Inflammatory macrophage treated with lipopolysaccharide for 1 hour (primary cell): ENCODE results near the gene GAREM1.
"Not testable (repeated sequence)": the region's sequence is repeated elsewhere in the genome, so short reads cannot be mapped to it uniquely, and the experiment has no call there.

ENCODE experiments used
- DNase-seq, 2 donors: peaks; one replicate each; pipeline ENCODE4 v3.0.0-alpha.2; 2020 to 2022

The GAREM1 gene

DNA sequence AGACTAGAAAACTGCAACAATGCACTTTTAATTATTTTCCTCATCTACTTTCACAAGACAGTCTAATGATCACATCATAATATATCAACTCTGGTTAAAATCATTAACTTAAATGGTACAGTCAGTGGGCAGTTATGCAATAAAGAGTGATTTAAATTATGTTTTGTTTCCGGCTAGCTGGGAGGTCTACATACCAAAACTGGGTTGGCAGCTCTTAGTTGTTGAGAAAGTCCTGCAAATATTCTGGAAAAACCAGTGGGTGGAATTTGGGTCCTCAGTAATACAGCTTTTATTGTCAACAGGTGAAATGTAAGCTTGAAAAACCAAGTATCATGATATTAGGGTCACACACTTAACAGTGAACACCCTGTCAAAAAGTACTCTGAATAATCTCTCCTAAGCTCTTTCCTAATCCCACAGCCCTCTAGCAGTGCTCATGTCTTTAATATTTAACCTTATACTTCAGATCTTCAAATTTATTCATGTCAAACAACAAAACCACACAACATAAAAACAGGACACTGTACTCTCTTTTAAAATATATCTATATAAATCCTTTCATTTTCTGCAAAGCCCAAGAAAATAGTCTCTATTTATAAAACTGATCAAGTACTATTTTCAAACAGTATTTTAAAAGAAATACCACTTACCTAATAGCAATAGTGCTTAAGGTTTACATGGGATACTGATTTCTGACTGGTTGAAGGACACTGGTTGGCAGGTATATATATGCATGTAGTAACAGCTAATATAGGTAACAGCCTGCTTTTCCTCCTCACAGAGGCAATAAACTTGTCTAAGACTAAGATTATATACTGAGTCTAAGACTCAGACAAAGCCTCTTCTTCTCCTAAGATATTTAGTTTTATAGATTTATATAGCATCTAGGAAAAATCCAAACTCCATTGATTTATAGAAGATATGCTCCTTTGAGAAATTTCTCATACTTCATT is 103.8 kb downstream of the GAREM1 start:
- DNase-seq = no peak

DNA sequence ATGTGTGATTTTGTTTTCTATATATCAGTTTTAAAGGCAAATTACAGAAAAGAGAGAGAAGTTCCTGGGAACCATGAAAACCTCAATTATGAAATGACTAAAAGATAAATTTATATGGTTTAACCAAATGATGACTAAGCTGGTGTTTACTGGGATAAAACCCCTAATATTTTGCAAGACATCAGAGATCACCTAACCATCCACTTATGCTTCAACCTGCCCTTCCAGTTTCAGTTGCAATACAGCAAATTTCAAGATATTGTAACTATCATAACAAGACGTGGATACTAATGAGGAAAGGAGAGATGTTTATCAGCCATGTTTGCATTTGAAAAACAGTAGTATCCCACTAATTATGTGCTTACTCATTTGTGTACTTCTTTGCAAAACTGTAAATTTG is 108.2 kb downstream of the GAREM1 start:
- no peak for DNase-seq

DNA sequence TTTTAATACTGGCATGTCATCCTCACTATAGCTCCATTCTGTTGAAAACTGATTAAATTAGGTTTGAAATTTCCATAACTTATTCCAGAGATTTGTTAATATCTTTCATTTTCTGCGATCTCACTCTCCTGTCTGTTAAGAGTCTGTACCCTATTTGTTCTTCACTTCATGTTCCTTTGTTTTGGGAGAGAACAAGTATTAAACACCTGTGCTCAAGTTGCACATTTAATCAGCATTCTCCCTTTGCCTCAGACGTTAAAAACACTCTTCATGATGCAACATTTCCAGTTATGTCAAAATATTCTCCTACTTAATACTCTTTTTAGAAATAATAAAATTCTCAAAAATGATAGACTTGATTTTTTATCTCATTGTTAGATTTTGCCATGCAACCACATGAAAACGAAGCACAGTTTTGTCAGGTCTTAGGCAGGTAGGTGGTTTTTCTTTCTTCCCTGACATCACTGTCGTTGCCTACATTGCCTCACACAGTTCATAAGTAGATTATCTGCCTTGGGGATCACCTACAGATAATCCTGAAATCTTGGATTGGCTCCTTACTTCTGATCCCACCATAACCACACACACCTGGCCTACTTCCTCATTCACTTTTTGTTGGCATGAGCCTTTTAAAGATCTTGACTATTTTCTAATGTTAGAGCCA is 109.9 kb downstream of the GAREM1 start:
- no peak for DNase-seq

DNA sequence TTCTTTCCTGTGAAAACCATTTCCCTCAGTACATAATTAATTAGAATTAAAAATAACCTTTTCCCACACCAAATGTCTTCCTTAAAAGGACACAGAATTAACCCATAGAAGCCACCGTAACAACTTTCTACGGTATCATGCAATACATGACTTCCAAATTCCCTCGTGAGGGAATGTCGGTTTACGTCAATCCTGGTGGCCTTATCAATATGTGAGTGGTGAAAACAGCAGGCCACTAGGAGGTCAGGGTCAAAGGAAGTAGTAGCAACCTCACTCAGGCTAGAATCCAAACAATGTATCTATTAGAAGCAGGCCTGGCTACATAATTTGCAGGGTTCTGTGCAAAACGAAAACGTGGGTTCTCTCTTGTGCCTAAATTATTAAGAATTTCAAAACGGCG is 112.2 kb downstream of the GAREM1 start:
- DNase-seq = no peak

DNA sequence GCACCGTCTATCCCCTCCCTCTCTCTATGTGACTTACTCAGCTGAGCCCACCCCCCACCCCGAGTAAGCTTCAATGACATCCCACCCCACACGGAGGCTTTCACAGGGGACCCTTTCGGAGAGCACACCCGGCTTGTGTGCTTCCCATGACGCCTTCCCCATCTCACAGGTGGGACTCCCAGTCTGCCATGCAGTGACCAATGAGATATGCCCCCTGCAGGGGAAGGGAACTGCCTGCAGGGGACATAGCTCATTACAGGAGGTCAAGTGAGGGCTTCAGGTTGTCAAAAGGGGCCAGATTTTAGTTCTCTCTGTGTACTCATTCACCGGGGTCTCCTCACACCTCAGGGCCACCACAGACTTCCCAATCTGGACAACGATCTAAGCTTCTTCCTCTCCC is 112.6 kb downstream of the GAREM1 start:
- DNase-seq = no peak

DNA sequence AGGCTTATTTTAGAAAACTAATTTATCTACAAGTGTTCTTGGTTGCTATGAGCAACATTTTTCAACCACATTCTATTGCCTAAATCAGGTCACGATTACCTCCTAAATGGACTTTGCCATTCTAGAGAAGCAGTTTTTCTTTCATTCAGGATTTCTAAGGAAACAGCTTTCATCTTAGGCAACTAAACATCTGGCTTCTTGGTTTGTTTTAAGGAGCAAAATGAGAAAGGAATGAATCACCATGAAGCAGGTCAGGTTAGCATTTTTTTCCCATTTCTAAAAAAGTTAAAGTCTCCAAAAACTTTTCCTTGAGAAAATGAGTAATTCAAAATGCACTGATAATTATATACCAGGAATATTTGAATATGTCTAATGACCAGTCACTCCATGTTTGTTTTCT is 114.8 kb downstream of the GAREM1 start:
- DNase-seq = no peak

DNA sequence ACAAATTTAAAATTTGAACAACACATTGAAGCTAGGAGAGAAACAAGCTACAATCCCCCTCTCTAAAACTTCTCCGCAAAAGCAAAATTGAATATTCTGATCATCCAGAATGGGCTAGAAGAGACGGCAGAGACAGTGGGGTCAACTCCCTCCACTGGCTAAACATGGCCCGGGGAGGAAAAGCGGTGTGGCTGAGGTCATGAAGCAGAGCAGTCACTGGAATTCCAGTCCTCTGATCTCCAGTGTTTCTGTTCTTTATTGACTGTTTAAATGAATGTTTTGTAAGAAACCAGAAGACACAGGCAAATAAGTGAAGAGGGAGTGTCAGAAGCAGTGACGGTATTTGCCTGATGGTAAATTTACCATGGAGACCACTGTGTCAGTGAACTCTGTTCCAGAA is 116.2 kb downstream of the GAREM1 start:
- no peak for DNase-seq

DNA sequence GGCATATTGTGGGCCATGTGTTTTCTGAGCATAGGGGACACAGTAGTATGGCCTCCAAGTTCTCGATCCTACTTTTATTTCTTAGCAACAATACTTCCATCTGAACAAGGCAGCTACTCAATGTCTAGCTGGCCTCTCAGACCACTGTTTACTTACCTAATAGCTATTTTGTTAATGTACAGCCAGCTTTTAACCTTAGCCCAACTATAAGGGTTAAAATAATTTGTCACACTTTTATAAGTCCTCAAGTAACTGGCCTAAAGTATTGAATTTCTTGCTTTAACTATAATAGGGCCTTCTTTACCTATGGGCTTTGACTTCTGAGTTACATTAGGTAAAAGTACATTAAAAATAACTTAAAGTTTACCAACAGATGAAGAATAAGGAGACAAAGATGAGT is 117.4 kb downstream of the GAREM1 start:
- no peak for DNase-seq

DNA sequence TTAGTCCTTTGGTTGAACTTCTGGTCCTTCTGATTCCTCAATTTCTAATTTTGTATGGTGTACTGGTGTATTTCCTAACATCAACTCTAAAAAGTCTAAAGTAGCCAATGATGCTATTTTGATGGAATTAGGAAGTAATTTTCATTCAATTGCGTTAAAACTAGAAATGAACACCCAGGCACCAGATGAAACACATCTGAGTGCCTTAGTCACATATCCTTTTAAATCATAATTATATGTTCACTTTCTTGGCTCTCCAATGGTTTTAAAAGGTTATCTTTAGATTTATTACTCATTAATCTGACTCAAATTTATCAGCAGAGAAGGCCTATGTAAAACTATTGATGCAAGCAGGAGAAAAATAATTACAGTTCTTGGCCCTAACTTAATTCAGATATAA is 119.7 kb downstream of the GAREM1 start:
- no peak for DNase-seq

DNA sequence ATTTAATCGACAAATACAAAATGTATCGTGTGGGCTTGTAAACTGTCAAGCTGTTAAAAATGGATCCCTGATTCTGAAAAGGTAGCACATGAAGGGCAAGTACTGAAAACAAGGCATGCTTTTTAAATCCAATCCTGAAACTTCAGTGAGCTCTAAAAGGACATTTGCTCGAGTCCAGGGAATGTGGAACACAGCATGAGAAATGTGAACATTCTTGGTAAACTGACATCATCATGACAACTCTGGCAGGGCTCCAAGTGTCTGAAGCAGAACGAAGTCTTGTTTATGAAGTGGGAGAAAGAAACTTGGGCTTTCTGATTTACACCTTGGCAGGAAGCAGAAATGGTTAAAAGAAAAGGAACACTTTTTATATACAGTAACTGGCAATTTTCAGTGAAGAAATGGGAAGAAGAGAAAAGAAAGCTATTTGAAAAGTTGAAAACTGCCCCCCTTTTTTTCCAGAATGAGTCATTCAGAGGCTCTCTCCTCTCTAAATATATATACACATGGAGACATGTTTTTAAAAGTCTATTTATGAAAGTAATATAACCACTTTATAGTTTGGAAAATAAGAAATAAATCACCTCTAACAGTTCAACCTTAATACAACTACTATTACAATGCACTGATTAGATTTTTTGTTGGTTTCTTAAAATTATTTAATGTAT is 120.8 kb downstream of the GAREM1 start:
- DNase-seq = no peak

DNA sequence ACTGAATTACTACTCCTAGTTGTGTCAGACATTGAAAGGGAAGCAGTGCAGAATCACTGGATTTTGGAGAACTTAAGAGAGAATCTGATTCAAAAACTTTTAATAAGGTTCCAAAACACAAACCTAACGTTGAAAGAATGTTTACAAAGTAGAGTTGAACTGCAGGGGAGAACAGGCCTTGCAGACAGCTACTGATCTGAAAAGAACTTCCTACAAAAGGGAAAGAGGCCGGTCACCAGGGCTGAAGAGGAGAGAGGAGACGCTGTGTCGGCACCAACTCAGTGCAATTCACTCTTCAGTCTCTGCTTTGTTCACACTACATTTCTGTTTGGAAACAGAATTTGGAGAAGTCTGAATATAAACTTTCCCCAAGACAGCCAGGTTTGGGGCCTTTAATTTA is 124.0 kb downstream of the GAREM1 start:
- DNase-seq = no peak

DNA sequence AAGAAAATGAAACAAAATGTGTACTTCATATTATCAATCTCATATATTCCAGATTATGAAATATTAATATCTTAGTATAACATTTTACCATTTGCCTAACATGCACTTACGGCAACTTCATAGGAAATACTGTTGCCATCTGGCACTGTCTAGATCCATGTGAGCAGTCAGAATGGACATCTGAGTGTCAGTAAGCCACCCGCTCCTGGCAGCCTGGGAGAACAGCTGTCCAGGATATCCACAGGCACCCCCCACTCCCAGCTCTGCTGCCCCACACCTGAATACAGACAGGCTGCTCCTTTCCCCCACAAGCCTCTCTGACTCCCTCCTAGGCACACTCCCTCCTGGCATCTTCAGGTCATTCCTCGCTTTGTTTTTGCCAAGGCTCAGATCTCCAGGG is 127.0 kb downstream of the GAREM1 start:
- no peak for DNase-seq

DNA sequence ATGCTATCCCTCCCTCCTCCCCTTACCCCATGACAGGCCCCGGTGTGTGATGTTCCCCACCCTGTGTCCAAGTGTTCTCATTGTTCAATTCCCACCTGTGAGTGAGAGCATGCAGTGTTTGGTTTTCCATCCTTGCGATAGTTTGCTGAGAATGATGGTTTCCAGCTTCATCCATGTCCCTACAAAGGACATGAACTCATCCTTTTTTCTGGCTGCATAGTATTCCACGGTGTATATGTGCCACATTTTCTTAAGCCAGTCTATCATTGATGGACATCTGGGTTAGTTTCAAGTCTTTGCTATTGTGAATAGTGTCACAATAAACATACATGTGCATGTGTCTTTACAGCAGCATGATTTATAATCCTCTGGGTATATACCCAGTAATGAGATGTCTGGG is 129.6 kb downstream of the GAREM1 start:
- not testable (repeated sequence) for DNase-seq

DNA sequence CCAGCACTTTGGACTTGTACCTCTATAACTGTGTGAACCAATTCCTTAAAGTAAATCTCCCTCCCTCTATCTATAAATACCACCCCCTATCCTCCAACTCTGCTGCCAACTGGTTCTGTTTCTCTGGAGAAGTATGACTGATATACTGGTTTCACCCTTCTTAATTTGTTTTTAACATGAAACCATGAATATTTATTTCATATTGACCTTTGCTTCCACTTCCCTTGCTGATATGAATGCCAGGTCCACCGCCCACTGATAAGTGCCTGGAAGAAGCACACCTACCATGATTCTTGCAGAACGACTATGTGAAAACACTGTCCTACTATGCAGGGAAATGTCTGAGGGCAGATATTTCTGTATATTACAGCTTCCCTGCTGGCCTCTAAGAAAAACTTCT is 131.6 kb downstream of the GAREM1 start:
- no peak for DNase-seq

DNA sequence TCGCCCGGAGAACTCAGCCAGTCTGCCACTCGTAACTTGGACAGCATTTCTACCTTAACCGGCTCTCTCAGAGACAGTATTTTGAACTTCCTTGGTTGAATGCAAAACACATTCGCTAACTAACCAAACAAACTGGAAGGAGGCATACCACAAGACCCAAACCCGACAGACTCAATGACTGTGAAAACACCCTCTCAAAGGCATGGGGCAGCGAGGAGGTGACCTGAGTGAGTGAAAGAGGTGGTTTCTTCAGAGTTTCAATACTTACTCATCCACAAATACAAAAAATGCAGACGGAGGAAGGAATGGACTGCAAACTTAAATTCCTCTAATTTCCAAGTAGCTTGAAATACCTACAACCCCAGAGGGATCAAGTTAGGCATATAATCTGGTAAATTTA is 132.9 kb downstream of the GAREM1 start:
- DNase-seq = no peak

DNA sequence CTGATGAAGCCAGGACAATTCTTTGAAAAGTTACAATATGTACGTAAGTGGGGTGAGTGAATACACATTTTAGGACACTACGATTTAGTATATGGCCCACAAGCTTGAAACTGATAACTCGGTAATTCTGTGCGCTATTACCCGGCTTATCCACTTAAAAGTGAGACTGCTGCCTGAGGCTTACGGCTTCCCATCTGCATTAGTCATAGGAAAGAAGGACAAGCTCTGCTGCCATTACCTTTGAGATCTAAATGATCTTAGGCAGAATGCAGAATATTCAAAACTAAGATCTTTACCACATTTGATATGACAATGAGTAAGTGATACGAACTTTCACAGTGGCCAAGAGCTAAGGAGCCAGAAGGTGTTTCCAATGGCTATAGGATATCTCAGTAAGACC is 133.3 kb downstream of the GAREM1 start:
- DNase-seq = no peak

DNA sequence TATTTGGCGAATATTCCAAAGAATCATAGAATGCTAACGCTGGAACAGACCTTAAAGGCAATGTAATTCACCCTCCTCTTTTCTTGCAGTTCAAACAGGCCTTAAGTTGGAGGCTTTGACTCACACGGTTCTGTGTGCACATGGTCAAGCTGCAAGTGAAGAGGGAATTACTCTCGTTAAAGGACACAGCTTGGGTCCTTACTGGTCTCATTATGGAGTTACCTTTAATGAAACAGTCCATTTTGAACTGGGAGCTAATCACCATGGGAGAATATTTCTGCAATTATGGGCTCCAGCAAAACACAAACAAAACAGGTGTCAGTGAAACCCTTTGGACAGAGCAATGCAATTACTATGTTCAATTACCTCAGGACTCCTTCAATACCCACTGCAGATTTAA is 135.5 kb downstream of the GAREM1 start:
- DNase-seq = no peak

DNA sequence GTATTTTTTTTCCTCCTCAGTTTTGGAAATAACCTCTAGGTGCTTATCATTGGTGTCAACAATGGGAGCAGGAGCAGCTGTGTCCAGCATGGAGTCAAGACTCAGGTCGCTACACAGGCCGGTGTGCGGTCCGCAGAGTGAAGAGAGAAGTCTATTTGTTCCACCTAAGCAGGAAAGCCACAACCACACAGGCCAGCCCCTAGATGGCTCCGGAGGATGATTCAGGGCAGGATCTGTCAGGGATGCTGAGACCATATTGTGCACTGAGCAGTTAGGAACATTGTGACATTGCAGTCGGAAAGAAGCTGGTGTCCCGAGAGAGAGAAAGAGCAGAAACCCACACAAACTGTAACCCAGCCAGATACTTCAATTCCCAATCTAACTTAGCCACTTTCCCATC is 136.9 kb downstream of the GAREM1 start:
- no peak for DNase-seq

DNA sequence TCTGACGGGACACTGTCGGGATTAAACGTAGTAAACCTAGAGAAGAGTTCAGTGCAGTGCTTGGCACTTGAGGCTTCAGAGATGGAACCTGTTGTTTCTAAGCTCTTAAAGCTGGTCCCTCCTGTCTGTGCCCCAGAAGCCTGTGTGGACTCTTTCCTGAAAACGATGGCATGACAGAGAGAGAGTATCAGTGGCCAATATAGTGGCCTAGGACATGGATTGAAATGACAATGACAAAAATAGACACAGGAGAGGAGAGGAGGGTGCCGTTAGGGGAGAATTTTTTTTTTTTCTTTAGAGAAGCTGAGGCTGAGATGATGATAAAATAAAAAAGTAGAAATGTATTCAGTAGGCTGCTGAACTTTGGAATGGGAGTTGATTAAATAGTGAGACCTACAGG is 138.0 kb downstream of the GAREM1 start:
- no peak for DNase-seq

DNA sequence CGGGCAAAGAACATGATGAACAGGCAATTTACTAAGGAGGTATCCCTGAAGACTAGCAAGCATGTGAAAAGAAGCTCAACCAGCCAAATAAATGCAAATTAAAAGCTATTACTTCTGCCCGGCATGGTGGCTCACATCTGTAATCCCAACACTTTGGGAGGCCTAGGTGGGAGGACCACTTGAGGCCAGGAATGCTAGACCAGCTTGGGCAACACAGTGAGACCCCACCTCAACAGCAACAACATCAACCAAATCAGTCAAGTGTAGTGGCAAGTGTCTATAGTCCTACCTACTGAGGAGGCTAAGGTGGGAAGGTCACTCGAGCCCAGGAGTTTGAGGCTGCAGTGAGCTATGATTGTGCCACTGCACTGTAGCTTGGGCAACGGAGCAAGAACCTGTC is 141.7 kb downstream of the GAREM1 start:
- no peak for DNase-seq

DNA sequence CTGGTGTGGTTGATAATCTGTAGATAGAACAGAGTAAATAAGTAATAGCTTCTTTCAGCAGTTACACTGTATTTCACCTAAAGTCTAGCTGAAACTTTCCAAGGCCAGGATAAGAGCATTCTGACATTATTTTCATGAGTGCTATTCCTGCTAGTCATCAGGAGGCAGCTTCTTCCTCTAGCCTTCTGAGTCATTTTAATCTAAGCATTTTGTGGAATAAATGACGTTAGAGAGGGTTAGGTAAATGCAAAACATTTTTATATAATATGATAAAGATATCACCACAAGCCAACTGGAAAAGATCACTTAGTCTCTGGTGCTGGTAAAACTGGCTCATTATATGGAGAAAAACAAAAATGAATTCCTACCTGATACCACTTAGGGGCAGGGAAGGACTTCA is 142.3 kb downstream of the GAREM1 start:
- no peak for DNase-seq

DNA sequence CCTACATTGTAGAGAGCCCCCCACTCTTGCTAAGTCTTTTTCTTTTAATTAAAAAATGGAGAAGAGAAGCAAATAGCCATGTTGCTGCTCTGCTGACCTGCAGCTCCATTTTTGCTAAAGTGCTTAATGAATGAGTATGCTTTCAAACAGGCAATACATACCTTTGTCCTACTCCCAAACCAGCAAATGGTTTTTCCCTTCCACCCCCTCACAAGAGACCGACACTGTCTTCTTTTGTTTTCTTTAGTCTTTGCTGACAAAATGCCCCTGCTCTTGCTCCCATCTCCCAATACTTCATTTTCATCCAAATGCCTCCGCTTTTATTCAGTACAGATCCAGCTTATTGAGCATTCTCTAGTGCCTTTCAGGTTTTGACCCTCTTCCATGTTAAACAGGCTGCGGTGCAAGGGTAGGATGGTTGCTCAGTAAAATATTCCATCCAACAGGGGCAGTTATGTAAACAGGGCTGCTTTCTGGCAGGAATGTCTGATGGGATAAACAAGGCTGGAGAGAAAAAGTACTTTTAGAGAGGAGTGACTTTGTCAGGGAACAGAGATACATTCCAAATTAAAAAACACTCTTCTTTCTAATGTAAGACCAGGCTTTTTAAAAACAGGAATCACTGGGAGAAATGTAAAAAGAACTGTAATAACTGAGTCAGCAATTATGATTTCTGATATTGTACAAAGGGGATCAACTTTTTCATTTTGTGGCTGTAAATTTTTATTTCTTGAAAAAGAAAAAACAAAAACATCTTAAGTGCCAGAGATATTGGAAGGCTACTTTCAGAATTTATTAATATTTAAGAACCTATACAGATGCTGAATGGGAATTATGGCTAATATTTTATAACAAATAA is 144.0 kb downstream of the GAREM1 start:
- no peak for DNase-seq

DNA sequence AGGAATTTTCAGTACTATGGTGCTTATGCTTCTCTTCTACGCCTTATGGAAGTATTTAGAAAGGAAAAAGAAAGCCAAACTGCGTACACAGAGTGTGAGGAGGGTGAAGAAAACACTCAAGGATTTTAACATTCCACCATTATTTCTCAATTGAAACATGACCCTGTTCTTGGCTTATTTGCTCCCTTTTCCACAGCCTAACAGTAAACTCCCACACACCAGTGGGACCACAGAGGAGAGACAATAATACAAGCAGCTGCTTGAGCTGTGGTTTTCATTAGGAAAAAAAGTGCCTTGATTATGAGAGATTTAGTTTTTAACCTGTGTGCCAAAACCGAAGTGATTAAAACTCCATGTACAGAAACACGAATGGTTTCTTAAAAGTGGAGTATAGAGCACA is 146.5 kb downstream of the GAREM1 start:
- no peak for DNase-seq
